COLO829 (cell line): ENCODE data around the gene SOD3.
A peak's percentile ranks its signal among the peaks of the same experiment; 100 is the strongest.

Source experiments
- DNase-seq: peaks from one replicate; pipeline ENCODE4 v3.0.0; 2012; ENCODE audit warnings: low spot score

Gene SOD3

GRCh38 chr4:24794916-24795665 is at the start of gene SOD3:
TSS of gene SOD3 (plus strand) at chr4:24795573. CDS start at chr4:24799522, 3,949 bp downstream.
- DNase-seq: no peak

GRCh38 chr4:24747234-24747975 is 48.0 kb upstream of the SOD3 start:
- DNase-seq: no peak

GRCh38 chr4:24748023-24748422 is 47.4 kb upstream of the SOD3 start:
- no peak for DNase-seq

- no peak for DNase-seq
Observed at GRCh38 chr4:24748758-24749350, 46.5 kb upstream of the SOD3 start.

GRCh38 chr4:24750106-24750505 is 45.3 kb upstream of the SOD3 start:
- DNase-seq: no peak

- no peak for DNase-seq
Observed at GRCh38 chr4:24751926-24752539, 43.3 kb upstream of the SOD3 start.

- DNase-seq: peak; percentile 4
Observed at GRCh38 chr4:24753519-24753918, 41.9 kb upstream of the SOD3 start.

- no peak for DNase-seq
Observed at GRCh38 chr4:24754571-24754970, 40.8 kb upstream of the SOD3 start.

GRCh38 chr4:24763631-24764297 is 31.6 kb upstream of the SOD3 start:
- no peak for DNase-seq

GRCh38 chr4:24764345-24764744 is 31.0 kb upstream of the SOD3 start:
- DNase-seq: no peak

GRCh38 chr4:24765376-24765988 is 29.9 kb upstream of the SOD3 start:
- no peak for DNase-seq

GRCh38 chr4:24768006-24768405 is 27.4 kb upstream of the SOD3 start:
- no peak for DNase-seq

GRCh38 chr4:24768604-24769003 is 26.8 kb upstream of the SOD3 start:
- no peak for DNase-seq

- no peak for DNase-seq
Observed at GRCh38 chr4:24769571-24769970, 25.8 kb upstream of the SOD3 start.

- DNase-seq: no peak
Observed at GRCh38 chr4:24770032-24770584, 25.3 kb upstream of the SOD3 start.

GRCh38 chr4:24770667-24771066 is 24.7 kb upstream of the SOD3 start:
- no peak for DNase-seq

GRCh38 chr4:24771241-24771640 is 24.1 kb upstream of the SOD3 start:
- no peak for DNase-seq

GRCh38 chr4:24772061-24772705 is 23.2 kb upstream of the SOD3 start:
- no peak for DNase-seq

- DNase-seq: no peak
Observed at GRCh38 chr4:24772952-24773351, 22.4 kb upstream of the SOD3 start.

- no peak for DNase-seq
Observed at GRCh38 chr4:24774452-24774851, 20.9 kb upstream of the SOD3 start.
